ENCODE results near the gene SSR2. TPM values are rescaled to one million over a fixed set of nuclear protein-coding genes. Genes with fewer than 3 reads are reported as not detected.
A peak's percentile ranks its signal among the peaks of the same experiment; 100 is the strongest.

The SSR2 gene
- total RNA-seq, 1 donor from 2014 or later = 564 TPM

GRCh38 chr1:155976913-155977689, 43.6 kb downstream of the SSR2 start:
- FAIRE-seq = no peak
- Histone ChIP-seq H3K36me3 (ENCODE audit: control insufficient read depth, insufficient read depth, low read length) (peaks cover 8% of the 10 kb centered on the region), H3K27me3 (ENCODE audit: control insufficient read depth, insufficient read depth, low read length) (no peaks in the 10 kb centered on the region), H3K4me3 (ENCODE audit: low read depth, low read length) (peak overlapping the region; percentile 91)
- DNase-seq (ENCODE audit: low read depth) = no peak
- TF ChIP-seq, protein P1, sequence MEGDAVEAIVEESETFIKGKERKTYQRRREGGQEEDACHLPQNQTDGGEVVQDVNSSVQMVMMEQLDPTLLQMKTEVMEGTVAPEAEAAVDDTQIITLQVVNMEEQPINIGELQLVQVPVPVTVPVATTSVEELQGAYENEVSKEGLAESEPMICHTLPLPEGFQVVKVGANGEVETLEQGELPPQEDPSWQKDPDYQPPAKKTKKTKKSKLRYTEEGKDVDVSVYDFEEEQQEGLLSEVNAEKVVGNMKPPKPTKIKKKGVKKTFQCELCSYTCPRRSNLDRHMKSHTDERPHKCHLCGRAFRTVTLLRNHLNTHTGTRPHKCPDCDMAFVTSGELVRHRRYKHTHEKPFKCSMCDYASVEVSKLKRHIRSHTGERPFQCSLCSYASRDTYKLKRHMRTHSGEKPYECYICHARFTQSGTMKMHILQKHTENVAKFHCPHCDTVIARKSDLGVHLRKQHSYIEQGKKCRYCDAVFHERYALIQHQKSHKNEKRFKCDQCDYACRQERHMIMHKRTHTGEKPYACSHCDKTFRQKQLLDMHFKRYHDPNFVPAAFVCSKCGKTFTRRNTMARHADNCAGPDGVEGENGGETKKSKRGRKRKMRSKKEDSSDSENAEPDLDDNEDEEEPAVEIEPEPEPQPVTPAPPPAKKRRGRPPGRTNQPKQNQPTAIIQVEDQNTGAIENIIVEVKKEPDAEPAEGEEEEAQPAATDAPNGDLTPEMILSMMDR (IDR thresholded peaks at IDR 0.05; ENCODE audit: insufficient read depth, low read length, severe bottlenecking) = no peak

GRCh38 chr1:155976062-155976912, 44.5 kb downstream of the SSR2 start:
- TF ChIP-seq, protein P1 (IDR thresholded peaks at IDR 0.05; ENCODE audit: insufficient read depth, low read length, severe bottlenecking) = no peak
- Histone ChIP-seq H3K36me3 (ENCODE audit: control insufficient read depth, insufficient read depth, low read length) (peaks cover 11% of the 10 kb centered on the region), H3K4me3 (ENCODE audit: low read depth, low read length) (peak overlapping the region; percentile 91), H3K27me3 (ENCODE audit: control insufficient read depth, insufficient read depth, low read length) (no peaks in the 10 kb centered on the region)
- FAIRE-seq (no peak), DNase-seq (ENCODE audit: low read depth) (peak; percentile 56)

- Histone ChIP-seq H3K27me3 (ENCODE audit: control insufficient read depth, insufficient read depth, low read length) (no peaks in the 10 kb centered on the region), H3K4me3 (ENCODE audit: low read depth, low read length) (peak overlapping the region; percentile 91), H3K36me3 (ENCODE audit: control insufficient read depth, insufficient read depth, low read length) (peaks cover 13% of the 10 kb centered on the region)
- FAIRE-seq (no peak), DNase-seq (ENCODE audit: low read depth) (no peak)
- TF ChIP-seq, protein P1 (IDR thresholded peaks at IDR 0.05; ENCODE audit: insufficient read depth, low read length, severe bottlenecking) = no peak
These were observed 45.2 kb downstream of the SSR2 start for GRCh38 chr1:155975375-155976061.

DNA sequence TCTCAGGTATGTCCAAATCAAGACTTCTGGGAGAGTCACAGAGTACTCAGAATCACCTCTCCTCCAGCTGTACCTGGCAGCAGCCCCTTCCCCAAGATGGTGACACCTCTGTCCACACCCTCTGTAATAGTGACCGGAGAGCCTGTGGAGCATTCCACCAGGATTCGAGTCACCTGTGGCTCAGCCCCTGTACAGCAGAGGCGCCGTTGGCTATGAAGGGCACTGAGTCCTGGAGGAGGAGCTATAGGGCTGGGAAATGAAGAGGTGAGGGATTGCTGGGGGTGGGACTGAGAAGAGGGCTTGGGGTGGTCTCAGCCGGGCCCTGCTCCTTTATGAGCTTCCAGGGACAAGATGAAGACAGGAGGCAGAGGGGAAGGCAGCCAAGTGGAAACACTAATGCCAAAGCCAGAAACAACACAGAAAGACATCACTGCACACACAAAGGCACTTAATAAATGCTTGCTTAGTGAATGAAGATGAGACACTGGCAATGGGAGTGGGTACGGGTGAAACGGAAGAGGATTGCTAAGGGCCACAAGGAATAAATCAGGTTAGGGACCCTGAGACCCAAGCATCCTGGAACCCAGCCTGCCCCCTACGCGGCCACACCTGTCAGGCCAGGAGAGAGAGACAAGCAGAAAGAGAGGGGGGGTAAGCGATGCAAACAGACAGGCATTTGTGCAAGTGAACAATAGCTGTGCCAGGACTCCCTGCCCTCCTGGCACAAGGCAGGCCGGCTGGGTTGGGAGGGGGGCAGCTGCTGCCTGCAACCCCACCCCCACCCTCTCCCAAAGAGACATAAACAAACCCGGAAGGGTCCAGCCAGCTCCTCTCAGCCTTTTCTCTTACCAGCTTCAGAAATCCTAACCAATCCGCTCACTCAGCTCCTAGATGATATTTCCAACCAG, 46.3 kb downstream of the SSR2 start:
- Histone ChIP-seq H3K4me3 (ENCODE audit: low read depth, low read length) (no peak overlapping the region), H3K36me3 (ENCODE audit: control insufficient read depth, insufficient read depth, low read length) (peaks cover 16% of the 10 kb centered on the region), H3K27me3 (ENCODE audit: control insufficient read depth, insufficient read depth, low read length) (no peaks in the 10 kb centered on the region)
- DNase-seq (ENCODE audit: low read depth) = no peak
- TF ChIP-seq, protein P1 (IDR thresholded peaks at IDR 0.05; ENCODE audit: insufficient read depth, low read length, severe bottlenecking) = no peak
- FAIRE-seq = no peak

GRCh38 chr1:155973723-155974122, 47.0 kb downstream of the SSR2 start:
- no peak for FAIRE-seq
- TF ChIP-seq, protein P1 (IDR thresholded peaks at IDR 0.05; ENCODE audit: insufficient read depth, low read length, severe bottlenecking) = no peak
- Histone ChIP-seq H3K4me3 (ENCODE audit: low read depth, low read length) (no peak overlapping the region), H3K36me3 (ENCODE audit: control insufficient read depth, insufficient read depth, low read length) (peaks cover 24% of the 10 kb centered on the region), H3K27me3 (ENCODE audit: control insufficient read depth, insufficient read depth, low read length) (no peaks in the 10 kb centered on the region)
- no peak for DNase-seq (ENCODE audit: low read depth)
